ENCODE measurements around the gene NDUFS1.
"Not testable (repeated sequence)": the region's sequence is repeated elsewhere in the genome, so short reads cannot be mapped to it uniquely, and the experiment has no call there.

The NDUFS1 gene

DNA sequence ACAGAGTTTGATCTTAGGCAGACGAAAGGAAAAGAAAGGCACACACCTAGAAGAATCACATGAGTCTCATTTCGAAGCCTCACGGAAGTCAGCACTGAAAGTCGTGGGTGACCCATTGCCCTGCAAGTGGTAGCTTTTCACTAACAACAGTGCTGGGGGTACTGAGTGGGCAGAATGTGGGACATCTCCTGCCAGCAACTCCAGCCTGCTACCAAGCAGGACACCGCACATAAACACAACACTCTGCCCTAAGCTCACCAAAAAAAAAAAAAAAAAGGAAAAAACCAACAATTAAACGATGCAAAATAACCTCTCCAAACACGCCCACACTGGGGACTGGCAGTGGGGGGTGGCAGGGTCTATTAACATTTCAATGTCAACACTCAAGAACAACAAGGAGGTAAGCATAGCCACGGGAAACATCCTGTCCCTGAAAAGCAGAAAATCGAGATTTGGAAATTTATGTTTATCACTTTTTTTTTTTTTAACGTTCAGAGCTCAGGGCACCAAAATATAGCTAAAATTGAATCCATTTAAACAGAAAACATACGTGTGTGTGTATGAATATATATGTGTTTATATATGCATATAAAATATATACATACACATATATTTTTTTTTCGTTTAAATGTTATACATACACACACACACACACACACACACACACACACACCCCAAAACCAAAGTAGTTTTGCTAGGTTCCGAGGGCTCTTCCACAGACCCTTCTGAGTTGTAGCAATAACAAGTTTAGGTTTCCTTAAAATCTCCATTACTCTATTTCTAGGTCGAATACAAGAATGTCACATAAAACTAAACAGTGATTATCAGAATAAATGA lies 75.4 kb downstream of the NDUFS1 start:
- Mint-ChIP-seq H3K36me3 (ENCODE audit: low read depth) (peaks cover 16% of the 10 kb centered on the region), H3K4me3 (peak overlapping the region; percentile 99), H3K27me3 (no peaks in the 10 kb centered on the region), H3K4me1 (ENCODE audit: low read depth) (peaks cover 28% of the 10 kb centered on the region), H3K9me3 (no peaks in the 10 kb centered on the region), H3K27ac (peak overlapping the region; percentile 99)
- intact Hi-C loops (cut with micrococcal nuclease): no loop called here

- Mint-ChIP-seq H3K4me3 (no peak overlapping the region), H3K27me3 (no peaks in the 10 kb centered on the region), H3K9me3 (no peaks in the 10 kb centered on the region), H3K4me1 (ENCODE audit: low read depth) (peaks cover 28% of the 10 kb centered on the region), H3K36me3 (ENCODE audit: low read depth) (peaks cover 16% of the 10 kb centered on the region), H3K27ac (no peak overlapping the region)
- intact Hi-C loops (cut with micrococcal nuclease): no loop called here
Observed at GRCh38 chr2:206082298-206082843, 76.9 kb downstream of the NDUFS1 start.

GRCh38 chr2:206080927-206081326 lies 78.3 kb downstream of the NDUFS1 start:
- Mint-ChIP-seq H3K36me3 (ENCODE audit: low read depth) (peaks cover 11% of the 10 kb centered on the region), H3K9me3 (no peaks in the 10 kb centered on the region), H3K27ac (no peak overlapping the region), H3K27me3 (no peaks in the 10 kb centered on the region), H3K4me1 (ENCODE audit: low read depth) (peaks cover 28% of the 10 kb centered on the region), H3K4me3 (no peak overlapping the region)
- intact Hi-C loops (cut with micrococcal nuclease): no loop called here

DNA sequence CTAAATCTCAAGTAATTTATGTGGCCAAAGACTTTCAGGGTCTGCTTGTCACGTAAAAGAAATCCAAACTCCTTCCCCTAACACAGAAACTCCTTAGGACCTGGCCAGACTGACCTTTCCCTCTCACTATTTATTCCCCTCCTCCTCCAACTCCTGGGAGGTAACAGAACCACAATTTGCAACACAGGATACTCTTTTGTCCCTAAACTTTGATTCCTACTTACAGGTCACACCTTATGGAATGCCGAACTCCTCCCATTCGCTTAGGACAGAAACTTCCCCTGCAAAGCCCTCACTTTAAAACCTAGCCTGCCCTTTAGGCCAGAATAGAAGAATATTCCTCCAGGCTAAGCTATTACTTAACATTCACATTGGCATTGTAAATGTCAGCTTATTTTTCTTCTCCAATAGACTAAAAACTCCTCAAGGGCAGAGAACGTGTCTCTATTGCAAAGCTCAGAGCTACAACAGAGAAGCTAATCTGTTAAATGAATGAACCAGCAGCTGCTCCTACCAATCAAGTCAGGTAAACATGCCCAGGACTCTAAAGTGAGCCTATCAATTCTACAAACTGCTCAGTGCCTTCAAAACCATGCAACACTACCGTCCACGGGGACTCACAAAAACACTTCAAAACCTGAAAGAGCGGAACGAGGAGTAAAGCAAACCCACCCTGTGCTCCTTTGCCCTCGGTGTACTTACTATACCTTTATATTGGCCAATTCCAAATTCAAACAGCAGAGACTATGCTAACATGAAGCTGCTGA lies 79.4 kb downstream of the NDUFS1 start:
- no peaks in the 10 kb centered on the region for H3K9me3 Mint-ChIP-seq
- peaks cover 28% of the 10 kb centered on the region for H3K4me1 Mint-ChIP-seq (ENCODE audit: low read depth)
- H3K4me3 Mint-ChIP-seq: no peak overlapping the region
- H3K27ac Mint-ChIP-seq: peak overlapping the region; percentile 54
- peaks cover 8% of the 10 kb centered on the region for H3K36me3 Mint-ChIP-seq (ENCODE audit: low read depth)
- intact Hi-C loops (cut with micrococcal nuclease): no loop called here
- H3K27me3 Mint-ChIP-seq: no peaks in the 10 kb centered on the region

GRCh38 chr2:206077879-206078278 lies 81.4 kb downstream of the NDUFS1 start:
- H3K27ac Mint-ChIP-seq; H3K9me3 Mint-ChIP-seq; H3K4me3 Mint-ChIP-seq; H3K36me3 Mint-ChIP-seq (ENCODE audit: low read depth); intact Hi-C loops (cut with micrococcal nuclease); H3K27me3 Mint-ChIP-seq: not testable (repeated sequence)
- peaks cover 22% of the 10 kb centered on the region for H3K4me1 Mint-ChIP-seq (ENCODE audit: low read depth)

- no peak overlapping the region for H3K27ac Mint-ChIP-seq
- no peak overlapping the region for H3K4me3 Mint-ChIP-seq
- no peaks in the 10 kb centered on the region for H3K9me3 Mint-ChIP-seq
- H3K4me1 Mint-ChIP-seq (ENCODE audit: low read depth): peaks cover 36% of the 10 kb centered on the region
- peaks cover 12% of the 10 kb centered on the region for H3K36me3 Mint-ChIP-seq (ENCODE audit: low read depth)
- no peaks in the 10 kb centered on the region for H3K27me3 Mint-ChIP-seq
- intact Hi-C loops (cut with micrococcal nuclease): no loop called here
Observed at GRCh38 chr2:206075113-206075512, 84.1 kb downstream of the NDUFS1 start.

DNA sequence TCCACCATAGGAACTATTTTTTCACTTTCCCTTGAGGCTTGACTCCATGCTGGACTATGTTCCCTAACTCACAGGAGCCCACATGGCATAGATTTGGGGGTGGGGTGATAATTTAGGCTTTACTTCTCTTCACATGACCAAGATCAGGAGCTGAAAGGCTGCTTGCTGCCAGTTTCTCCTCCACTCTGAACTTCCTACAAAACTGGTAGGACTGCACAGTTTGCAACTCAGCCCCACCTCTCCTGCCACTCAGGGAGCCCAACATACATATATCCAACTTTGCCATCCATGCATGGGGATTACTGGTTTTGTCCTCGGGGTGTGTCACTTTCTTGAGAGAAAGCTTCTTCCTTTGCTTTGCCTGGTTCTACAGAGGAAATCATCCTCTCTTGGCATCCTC lies 87.4 kb downstream of the NDUFS1 start:
- intact Hi-C loops (cut with micrococcal nuclease): no loop called here
- peaks cover 25% of the 10 kb centered on the region for H3K4me1 Mint-ChIP-seq (ENCODE audit: low read depth)
- H3K9me3 Mint-ChIP-seq: no peaks in the 10 kb centered on the region
- no peaks in the 10 kb centered on the region for H3K27me3 Mint-ChIP-seq
- H3K4me3 Mint-ChIP-seq: no peak overlapping the region
- peaks cover 12% of the 10 kb centered on the region for H3K36me3 Mint-ChIP-seq (ENCODE audit: low read depth)
- H3K27ac Mint-ChIP-seq: peak overlapping the region; percentile 57

DNA sequence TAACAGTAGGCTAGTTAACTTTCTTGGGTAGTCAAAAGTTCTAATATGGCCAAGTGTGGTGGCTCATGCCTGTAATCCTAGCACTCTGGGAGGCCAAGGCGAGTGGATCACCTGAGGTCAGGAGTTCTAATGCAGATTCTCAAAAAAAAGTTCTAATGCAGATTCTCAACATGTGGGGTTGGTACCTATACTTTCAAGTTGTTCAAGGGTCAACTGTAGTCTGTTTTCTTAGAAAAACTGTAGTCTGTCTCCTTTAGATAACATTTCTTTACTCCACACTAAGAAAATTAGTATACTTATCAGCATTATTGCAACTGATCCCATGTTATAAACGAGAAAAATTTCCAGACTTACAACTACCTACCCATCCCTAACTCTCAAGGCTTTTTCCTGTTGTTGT lies 89.8 kb downstream of the NDUFS1 start:
- no peaks in the 10 kb centered on the region for H3K9me3 Mint-ChIP-seq
- peaks cover 12% of the 10 kb centered on the region for H3K36me3 Mint-ChIP-seq (ENCODE audit: low read depth)
- no peaks in the 10 kb centered on the region for H3K27me3 Mint-ChIP-seq
- intact Hi-C loops (cut with micrococcal nuclease): no loop called here
- H3K4me1 Mint-ChIP-seq (ENCODE audit: low read depth): peaks cover 37% of the 10 kb centered on the region
- no peak overlapping the region for H3K4me3 Mint-ChIP-seq
- no peak overlapping the region for H3K27ac Mint-ChIP-seq

DNA sequence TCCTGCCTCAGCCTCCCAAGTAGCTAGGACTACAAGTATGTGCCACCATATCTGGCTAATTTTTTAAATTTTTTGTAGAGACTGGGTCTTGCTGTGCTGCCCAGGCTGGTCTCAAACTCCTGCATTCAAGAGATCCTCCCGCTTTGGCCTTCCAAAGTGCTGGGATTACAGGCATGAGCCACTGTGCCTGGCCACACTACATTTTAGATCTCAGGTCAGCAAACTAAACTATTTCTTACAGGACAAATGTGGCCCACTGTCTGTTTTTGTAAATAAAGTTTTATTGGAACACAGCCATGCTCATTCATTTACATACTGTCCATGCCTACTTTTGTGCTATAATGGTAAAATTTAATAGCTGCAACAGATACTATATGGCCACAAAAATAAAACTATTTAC lies 91.0 kb downstream of the NDUFS1 start:
- Mint-ChIP-seq H3K9me3 (no peaks in the 10 kb centered on the region), H3K36me3 (ENCODE audit: low read depth) (peaks cover 17% of the 10 kb centered on the region), H3K4me1 (ENCODE audit: low read depth) (peaks cover 30% of the 10 kb centered on the region), H3K27me3 (no peaks in the 10 kb centered on the region), H3K27ac (no peak overlapping the region), H3K4me3 (no peak overlapping the region)
- intact Hi-C loops (cut with micrococcal nuclease): no loop called here

Data from dendritic cell treated with granulocyte-macrophage colony-stimulating factor and Interleukin-4, amounts not matched to agents 40 ng/mL and 50 ng/mL, for 4 days (primary cell).